ENCODE measurements around the gene SIL1.
"Not testable (repeated sequence)": the region's sequence is repeated elsewhere in the genome, so short reads cannot be mapped to it uniquely, and the experiment has no call there.

DNA sequence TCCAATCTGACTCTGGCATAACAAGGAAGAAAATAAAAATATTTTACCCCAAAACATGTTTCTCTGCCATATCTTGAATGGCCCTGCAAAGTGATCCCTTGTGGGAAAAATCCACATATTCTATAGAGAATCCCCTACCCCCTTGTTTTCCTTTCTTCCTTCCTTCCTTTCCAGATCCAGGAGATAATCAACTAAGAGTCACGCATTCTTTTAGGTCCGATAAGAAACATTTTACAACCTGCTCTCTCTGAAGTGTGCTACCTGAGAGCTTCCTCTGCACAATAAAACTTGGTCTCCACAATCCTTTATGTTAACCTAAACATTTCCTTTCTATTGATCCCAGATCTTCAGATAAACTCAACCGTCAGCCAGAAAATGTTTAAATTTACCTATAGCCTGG lies 33.3 kb downstream of the SIL1 start:
- TF ChIP-seq POLR2A (IDR thresholded peaks at IDR 0.05; ENCODE audit: low read depth, low read length); FOS (IDR thresholded peaks at IDR 0.05; ENCODE audit: borderline replicate concordance, insufficient read depth, low read length); EZH2 (IDR thresholded peaks at IDR 0.05; ENCODE audit: borderline replicate concordance, low read depth, low read length, severe bottlenecking); MYC (IDR thresholded peaks at IDR 0.05; ENCODE audit: low read depth, low read length); POLR2AphosphoS5 (IDR thresholded peaks at IDR 0.05; ENCODE audit: insufficient read depth, low read depth, low read length): not testable (repeated sequence)
- TF ChIP-seq, protein P1, sequence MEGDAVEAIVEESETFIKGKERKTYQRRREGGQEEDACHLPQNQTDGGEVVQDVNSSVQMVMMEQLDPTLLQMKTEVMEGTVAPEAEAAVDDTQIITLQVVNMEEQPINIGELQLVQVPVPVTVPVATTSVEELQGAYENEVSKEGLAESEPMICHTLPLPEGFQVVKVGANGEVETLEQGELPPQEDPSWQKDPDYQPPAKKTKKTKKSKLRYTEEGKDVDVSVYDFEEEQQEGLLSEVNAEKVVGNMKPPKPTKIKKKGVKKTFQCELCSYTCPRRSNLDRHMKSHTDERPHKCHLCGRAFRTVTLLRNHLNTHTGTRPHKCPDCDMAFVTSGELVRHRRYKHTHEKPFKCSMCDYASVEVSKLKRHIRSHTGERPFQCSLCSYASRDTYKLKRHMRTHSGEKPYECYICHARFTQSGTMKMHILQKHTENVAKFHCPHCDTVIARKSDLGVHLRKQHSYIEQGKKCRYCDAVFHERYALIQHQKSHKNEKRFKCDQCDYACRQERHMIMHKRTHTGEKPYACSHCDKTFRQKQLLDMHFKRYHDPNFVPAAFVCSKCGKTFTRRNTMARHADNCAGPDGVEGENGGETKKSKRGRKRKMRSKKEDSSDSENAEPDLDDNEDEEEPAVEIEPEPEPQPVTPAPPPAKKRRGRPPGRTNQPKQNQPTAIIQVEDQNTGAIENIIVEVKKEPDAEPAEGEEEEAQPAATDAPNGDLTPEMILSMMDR (IDR thresholded peaks at IDR 0.05; ENCODE audit: extremely low read depth in 1 of 2, insufficient read depth in 1 of 2, low read depth in 1 of 2, low read length in 2 of 2), result not testable (repeated sequence)
- TF ChIP-seq, protein P2, sequence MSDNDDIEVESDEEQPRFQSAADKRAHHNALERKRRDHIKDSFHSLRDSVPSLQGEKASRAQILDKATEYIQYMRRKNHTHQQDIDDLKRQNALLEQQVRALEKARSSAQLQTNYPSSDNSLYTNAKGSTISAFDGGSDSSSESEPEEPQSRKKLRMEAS (IDR thresholded peaks at IDR 0.05; ENCODE audit: insufficient read depth, insufficient read length), result not testable (repeated sequence)
